Measurements from ENCODE around the gene ARID5B.

The ARID5B gene

GRCh38 chr10:61870526-61870895 lies 31.0 kb upstream of the ARID5B start:
- DNase-seq (ENCODE audit: extremely low spot score), result no peak
- ChIA-PET POLR2A (no interaction called here), CTCF (no interaction called here)
- TF ChIP-seq LEF1 (IDR thresholded peaks at IDR 0.05; ENCODE audit: borderline replicate concordance) (no peak), ELF4 (IDR thresholded peaks at IDR 0.05) (no peak), ZNF384 (IDR thresholded peaks at IDR 0.05) (no peak), L3MBTL2 (conservative IDR thresholded peaks at IDR 0.05) (no peak), SUZ12 (IDR thresholded peaks at IDR 0.05) (no peak), TARDBP (IDR thresholded peaks at IDR 0.05) (no peak)

GRCh38 chr10:61871487-61871886 lies 30.0 kb upstream of the ARID5B start:
- ChIA-PET CTCF (no interaction called here), POLR2A (no interaction called here)
- DNase-seq (ENCODE audit: extremely low spot score), result no peak
- TF ChIP-seq TARDBP (IDR thresholded peaks at IDR 0.05), result no peak
- no peak for TF ChIP-seq ELF4 (IDR thresholded peaks at IDR 0.05)
- TF ChIP-seq SP1 (IDR thresholded peaks at IDR 0.05), result no peak
- no peak for TF ChIP-seq FOXA1 (IDR thresholded peaks at IDR 0.05)
- no peak for TF ChIP-seq CTBP1 (IDR thresholded peaks at IDR 0.05; ENCODE audit: borderline replicate concordance)
- TF ChIP-seq LEF1 (IDR thresholded peaks at IDR 0.05; ENCODE audit: borderline replicate concordance), result no peak
- TF ChIP-seq PKNOX1 (IDR thresholded peaks at IDR 0.05), result no peak
- TF ChIP-seq ZNF384 (IDR thresholded peaks at IDR 0.05), result no peak
- no peak for TF ChIP-seq FOXM1 (IDR thresholded peaks at IDR 0.05; ENCODE audit: borderline replicate concordance)
- no peak for TF ChIP-seq HDGF (IDR thresholded peaks at IDR 0.05; ENCODE audit: borderline replicate concordance)
- no peak for TF ChIP-seq BHLHE40 (IDR thresholded peaks at IDR 0.05; ENCODE audit: borderline replicate concordance)
- no peak for TF ChIP-seq SUZ12 (IDR thresholded peaks at IDR 0.05)
- no peak for TF ChIP-seq NFRKB (IDR thresholded peaks at IDR 0.05)
- no peak for TF ChIP-seq L3MBTL2 (conservative IDR thresholded peaks at IDR 0.05)
- TF ChIP-seq FOXK2 (IDR thresholded peaks at IDR 0.05), result no peak
- TF ChIP-seq ARNT (IDR thresholded peaks at IDR 0.05), result no peak

GRCh38 chr10:61877887-61878739 lies 23.4 kb upstream of the ARID5B start:
- ChIA-PET CTCF (interaction anchor here (1.2 to 1.3 kb wide), 2 partner anchors 19 to 84 kb away, joined by 3 read pairs; no protein-coding TSS in a partner anchor), POLR2A (no interaction called here)

GRCh38 chr10:61878740-61879068 lies 22.8 kb upstream of the ARID5B start:
- TF ChIP-seq NFRKB (IDR thresholded peaks at IDR 0.05) (no peak), CTBP1 (IDR thresholded peaks at IDR 0.05; ENCODE audit: borderline replicate concordance) (no peak), ARNT (IDR thresholded peaks at IDR 0.05) (no peak), FOXA1 (IDR thresholded peaks at IDR 0.05) (no peak), ELF4 (IDR thresholded peaks at IDR 0.05) (no peak), FOXK2 (IDR thresholded peaks at IDR 0.05) (no peak), SP1 (IDR thresholded peaks at IDR 0.05) (no peak), SUZ12 (IDR thresholded peaks at IDR 0.05) (no peak), TARDBP (IDR thresholded peaks at IDR 0.05) (no peak), ZNF384 (IDR thresholded peaks at IDR 0.05) (no peak), HDGF (IDR thresholded peaks at IDR 0.05; ENCODE audit: borderline replicate concordance) (no peak), BHLHE40 (IDR thresholded peaks at IDR 0.05; ENCODE audit: borderline replicate concordance) (no peak), LEF1 (IDR thresholded peaks at IDR 0.05; ENCODE audit: borderline replicate concordance) (no peak), PKNOX1 (IDR thresholded peaks at IDR 0.05) (no peak), L3MBTL2 (conservative IDR thresholded peaks at IDR 0.05) (no peak), FOXM1 (IDR thresholded peaks at IDR 0.05; ENCODE audit: borderline replicate concordance) (no peak)
- ChIA-PET POLR2A (no interaction called here), CTCF (no interaction called here)
- DNase-seq (ENCODE audit: extremely low spot score), result no peak

More at GRCh38 chr10:61877887-61878739, 23.4 kb upstream of the ARID5B start:
- TF ChIP-seq FOXA1 (IDR thresholded peaks at IDR 0.05) (no peak), PKNOX1 (IDR thresholded peaks at IDR 0.05) (peak; percentile 36; the same call in 1 of the 2 replicates), BHLHE40 (IDR thresholded peaks at IDR 0.05; ENCODE audit: borderline replicate concordance) (no peak), ZNF384 (IDR thresholded peaks at IDR 0.05) (no peak)
- DNase-seq (ENCODE audit: extremely low spot score), result no peak

GRCh38 chr10:61882621-61883370 lies 18.7 kb upstream of the ARID5B start:
- DNase-seq (ENCODE audit: extremely low spot score), result no peak
- TF ChIP-seq PKNOX1 (IDR thresholded peaks at IDR 0.05), result no peak
- no peak for TF ChIP-seq LEF1 (IDR thresholded peaks at IDR 0.05; ENCODE audit: borderline replicate concordance)
- TF ChIP-seq CTBP1 (IDR thresholded peaks at IDR 0.05; ENCODE audit: borderline replicate concordance), result no peak
- TF ChIP-seq FOXA1 (IDR thresholded peaks at IDR 0.05), result no peak
- no peak for TF ChIP-seq NFRKB (IDR thresholded peaks at IDR 0.05)
- no peak for TF ChIP-seq ARNT (IDR thresholded peaks at IDR 0.05)
- no peak for TF ChIP-seq FOXK2 (IDR thresholded peaks at IDR 0.05)
- TF ChIP-seq SP1 (IDR thresholded peaks at IDR 0.05), result no peak
- no peak for TF ChIP-seq ELF4 (IDR thresholded peaks at IDR 0.05)
- no peak for TF ChIP-seq ZNF384 (IDR thresholded peaks at IDR 0.05)
- no peak for TF ChIP-seq TARDBP (IDR thresholded peaks at IDR 0.05)
- no peak for TF ChIP-seq SUZ12 (IDR thresholded peaks at IDR 0.05)
- TF ChIP-seq HDGF (IDR thresholded peaks at IDR 0.05; ENCODE audit: borderline replicate concordance), result no peak
- no peak for TF ChIP-seq L3MBTL2 (conservative IDR thresholded peaks at IDR 0.05)
- TF ChIP-seq BHLHE40 (IDR thresholded peaks at IDR 0.05; ENCODE audit: borderline replicate concordance), result no peak
- no peak for TF ChIP-seq FOXM1 (IDR thresholded peaks at IDR 0.05; ENCODE audit: borderline replicate concordance)
- CTCF ChIA-PET, result interaction anchor here (1.6 kb wide), 1 partner anchor 14 kb away, joined by 8 read pairs; no protein-coding TSS in a partner anchor
- POLR2A ChIA-PET, result no interaction called here

Measured in HEK293T (cell line).